Activated CD8-positive, alpha-beta memory T cell treated with anti-CD3 and anti-CD28 coated beads for 1 hour (primary cell): ENCODE measurements around the gene GLTPD2.

Source experiments
- DNase-seq, 2 donors: peaks; one replicate each; pipeline ENCODE4 v3.0.0-alpha.2; 2020; ENCODE audit warnings: low read depth in 1 of 2; ENCODE audit errors: extremely low read depth in 1 of 2

The GLTPD2 gene

DNA sequence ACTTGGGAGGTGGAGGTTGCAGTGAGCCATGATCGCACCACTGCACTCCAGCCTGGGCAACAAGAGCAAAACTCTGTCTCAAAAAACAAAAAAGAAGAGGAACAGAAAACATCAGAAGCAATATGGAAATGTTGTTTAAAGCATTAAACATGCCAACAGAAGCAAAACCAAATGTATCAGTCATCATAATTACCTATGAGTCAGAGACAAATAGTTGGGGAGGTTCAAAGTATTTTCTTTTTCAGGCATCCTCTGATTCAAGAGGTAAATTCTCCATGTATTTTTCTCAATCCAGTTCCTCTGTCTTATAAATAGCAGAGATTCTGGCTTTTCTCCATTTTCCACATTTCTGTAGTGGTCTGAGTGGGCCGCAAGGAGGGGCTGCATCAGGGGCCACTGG lies 19.1 kb upstream of the GLTPD2 start:
- no peak for DNase-seq

GRCh38 chr17:4771519-4772234 lies 17.1 kb upstream of the GLTPD2 start, which contains the start of gene TM4SF5:
Gene TM4SF5 (plus strand): TSS chr17:4771886. CDS start chr17:4771923, 37 bp downstream.
- no peak for DNase-seq

GRCh38 chr17:4772235-4772613 lies 16.5 kb upstream of the GLTPD2 start:
- no peak for DNase-seq

DNA sequence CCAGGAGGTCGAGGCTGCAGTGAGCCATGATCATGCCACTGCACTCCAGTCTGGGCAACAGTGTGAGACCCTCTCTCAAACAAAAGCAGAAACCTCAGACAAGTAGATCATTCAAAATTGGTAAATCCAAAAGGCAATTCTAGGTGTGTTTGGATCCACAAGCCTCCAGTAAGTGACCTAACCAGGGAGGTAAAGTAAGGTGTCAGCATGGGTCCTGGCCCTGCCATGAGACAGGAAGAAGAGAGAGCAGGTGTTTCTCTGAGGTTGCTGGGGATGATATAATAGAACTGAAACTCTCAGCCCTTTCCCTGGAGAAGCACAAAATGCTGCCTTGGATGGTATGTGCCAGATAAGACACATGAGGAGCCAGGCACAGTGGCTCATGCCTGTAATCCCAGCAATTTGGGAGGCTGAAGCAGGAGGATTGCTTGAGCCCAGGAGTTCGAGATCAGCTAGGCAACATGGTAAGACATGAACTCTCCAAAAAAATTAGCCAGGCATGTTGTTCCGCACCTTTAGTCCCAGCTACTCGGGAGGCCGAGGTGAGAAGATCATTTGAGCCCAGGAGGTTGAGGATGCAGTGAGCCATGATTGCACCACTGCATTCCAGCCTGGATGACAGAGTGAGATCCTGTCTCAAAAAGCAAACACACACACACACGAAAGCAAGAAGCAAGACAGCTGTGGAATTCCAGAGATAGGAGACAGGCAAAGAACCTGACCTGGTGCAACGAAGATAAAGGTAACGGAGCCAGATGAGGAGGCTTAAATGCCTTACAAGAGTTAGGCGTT lies 10.6 kb upstream of the GLTPD2 start:
- no peak for DNase-seq

DNA sequence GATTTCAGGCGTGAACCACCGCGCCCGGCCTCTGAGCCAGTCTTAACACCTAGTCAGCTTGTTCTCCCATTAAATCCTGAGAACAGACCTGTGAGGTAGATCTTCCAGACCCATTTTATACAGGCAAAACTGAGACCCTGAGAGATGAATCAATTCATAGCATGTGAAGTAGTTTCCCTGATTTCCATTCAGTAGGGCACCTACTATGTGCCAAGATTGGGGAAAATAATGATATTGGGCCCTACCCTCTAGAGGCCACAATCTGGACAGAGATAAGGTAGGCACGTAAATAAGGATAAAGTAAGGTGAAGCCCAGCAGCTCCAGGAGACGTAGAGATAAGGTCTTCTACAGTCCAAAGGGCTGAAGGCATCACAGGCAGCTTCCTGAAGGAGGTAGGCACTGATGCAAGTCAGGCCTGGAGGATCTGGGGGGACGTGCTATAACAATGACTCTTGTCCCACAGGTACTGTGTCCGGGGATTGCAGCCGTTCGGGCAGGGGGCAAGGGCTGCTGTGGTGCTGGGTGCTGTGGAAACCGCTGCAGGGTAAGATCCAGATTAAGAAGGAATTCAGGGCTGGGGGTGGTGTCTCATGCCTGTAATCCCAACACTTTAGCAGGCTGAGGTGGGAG lies 8.3 kb upstream of the GLTPD2 start:
- DNase-seq: no peak

DNA sequence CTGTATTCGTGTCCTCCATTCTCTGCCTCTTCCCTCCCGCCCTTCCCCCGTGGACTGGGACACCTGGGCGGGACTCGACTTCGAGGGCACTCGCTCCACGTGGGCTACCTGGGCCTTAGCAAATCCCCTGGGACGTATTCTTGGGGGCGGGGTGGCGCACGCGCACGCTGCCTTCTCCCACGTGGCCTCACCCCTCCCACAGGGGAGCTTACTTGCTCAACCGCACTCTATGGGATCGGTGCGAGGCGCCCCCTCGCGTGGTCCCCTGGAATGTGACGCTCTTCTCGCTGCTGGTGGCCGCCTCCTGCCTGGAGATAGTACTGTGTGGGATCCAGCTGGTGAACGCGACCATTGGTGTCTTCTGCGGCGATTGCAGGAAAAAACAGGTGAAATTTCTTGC lies 6.1 kb upstream of the GLTPD2 start:
- DNase-seq: no peak

GRCh38 chr17:4785311-4786105 lies 3.3 kb upstream of the GLTPD2 start:
- DNase-seq: no peak

- no peak for DNase-seq
Measured at GRCh38 chr17:4786106-4786511, 2.7 kb upstream of the GLTPD2 start, which contains the start of gene VMO1. Gene VMO1 (minus strand): TSS chr17:4786364. CDS start chr17:4786352, 12 bp downstream.

GRCh38 chr17:4786516-4786915 lies 2.2 kb upstream of the GLTPD2 start:
- DNase-seq: no peak

- DNase-seq: no peak
Measured at GRCh38 chr17:4788159-4788806, 481 bp upstream of the GLTPD2 start.

DNA sequence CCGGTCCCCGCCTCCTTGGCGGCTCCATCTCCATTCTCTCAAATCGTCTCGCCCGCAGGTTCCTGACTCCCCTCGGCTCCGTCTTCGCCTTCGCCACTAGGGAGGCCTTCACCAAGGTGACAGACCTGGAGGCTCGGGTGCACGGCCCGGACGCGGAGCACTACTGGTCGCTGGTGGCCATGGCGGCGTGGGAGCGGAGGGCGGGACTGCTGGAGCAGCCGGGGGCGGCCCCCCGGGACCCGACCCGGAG lies 862 bp downstream of the GLTPD2 start:
- DNase-seq: no peak

- DNase-seq: peak; percentile 47 to 69
Measured at GRCh38 chr17:4789951-4790704, 1.4 kb downstream of the GLTPD2 start.

DNA sequence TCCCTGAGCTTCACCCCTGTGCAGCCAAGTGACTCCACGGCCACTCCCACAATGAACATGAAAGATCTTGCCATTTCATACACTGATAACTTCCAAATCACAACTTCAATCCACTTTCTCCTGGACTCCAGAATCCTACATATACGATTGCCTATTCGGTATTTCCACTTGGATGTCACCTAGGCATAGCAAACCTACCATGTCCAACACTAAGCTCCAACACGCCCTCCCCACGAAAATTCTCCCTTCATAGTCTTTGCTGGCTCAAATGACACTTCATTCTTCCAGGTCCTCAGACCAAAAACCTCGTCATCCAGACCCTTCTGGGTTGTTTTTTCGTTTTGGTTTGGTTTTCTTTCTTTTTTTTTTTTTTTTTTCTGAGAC lies 1.9 kb downstream of the GLTPD2 start:
- no peak for DNase-seq

DNA sequence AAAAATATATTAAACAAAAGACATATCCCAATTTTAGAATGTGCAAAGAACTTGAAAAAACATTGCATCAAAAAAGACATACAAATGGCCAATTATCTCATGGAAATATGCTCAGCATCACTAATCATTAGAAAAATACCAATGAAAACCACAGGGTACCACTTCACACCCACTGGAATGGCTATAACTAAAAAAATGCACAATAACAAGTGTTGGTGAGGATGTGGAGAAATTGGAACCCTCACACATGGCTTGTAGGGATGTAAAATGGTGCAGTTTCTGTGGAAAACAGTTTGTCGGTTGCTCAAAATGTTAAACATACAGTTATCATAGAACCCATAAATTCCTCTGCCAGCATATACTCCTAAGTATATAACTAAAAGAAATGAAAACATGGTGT lies 6.4 kb downstream of the GLTPD2 start:
- DNase-seq: no peak

- DNase-seq: no peak
Measured at GRCh38 chr17:4796552-4796920, 7.8 kb downstream of the GLTPD2 start.

- DNase-seq: no peak
Measured at GRCh38 chr17:4800462-4801196, 11.9 kb downstream of the GLTPD2 start.

DNA sequence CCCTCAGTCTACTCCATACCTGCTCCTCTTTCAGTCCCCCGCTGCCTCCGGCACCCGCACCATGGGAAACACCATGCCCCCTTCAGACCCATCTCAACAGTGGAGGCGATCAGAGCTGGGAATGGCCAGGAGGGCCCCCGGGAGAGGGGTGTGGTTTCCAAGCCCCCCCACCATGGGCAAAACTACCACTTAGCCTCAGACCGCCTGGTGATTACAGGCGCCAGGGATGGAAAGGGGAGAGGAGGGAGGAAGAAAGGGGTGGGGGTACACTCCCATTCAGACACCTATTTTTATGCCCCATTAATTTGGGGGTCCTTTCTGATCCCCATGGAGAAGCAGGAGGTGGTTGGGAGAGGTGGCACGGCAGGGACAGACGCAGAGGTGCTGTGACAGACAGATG lies 13.5 kb downstream of the GLTPD2 start, which contains the start of gene C17orf114:
Gene C17orf114 (minus strand): TSS at position 101 of the 400 bp plus-strand sequence.
- DNase-seq: no peak

DNA sequence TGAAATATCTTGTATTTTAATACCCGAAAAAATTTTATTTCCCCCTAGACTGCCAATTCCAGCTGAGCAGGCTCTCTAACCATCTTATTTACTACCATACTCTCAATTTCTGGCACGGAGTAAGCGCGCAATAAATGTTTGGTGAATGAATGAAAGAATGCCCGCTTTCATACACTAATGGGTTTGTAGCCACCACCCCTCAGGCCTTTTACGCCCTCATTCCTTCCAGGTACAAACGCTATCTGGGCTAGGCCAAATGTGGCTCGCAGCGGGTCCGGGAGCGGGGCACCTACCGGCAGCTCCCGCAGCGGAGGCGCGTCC lies 17.7 kb downstream of the GLTPD2 start:
- no peak for DNase-seq

- DNase-seq: peak; percentile 46 to 81
Measured at GRCh38 chr17:4806777-4807604, 18.2 kb downstream of the GLTPD2 start, which contains the start of gene PLD2. Gene PLD2 (plus strand): TSS chr17:4807152. CDS start chr17:4807773, 621 bp downstream.
